GM03348 (cell line): ENCODE results near the gene TRIM31.
A peak's percentile ranks its signal among the peaks of the same experiment; 100 is the strongest.

Experiments
- DNase-seq: peaks from one replicate; pipeline ENCODE4 v3.0.0; 2012; ENCODE audit warnings: low spot score

TRIM31 gene

DNA sequence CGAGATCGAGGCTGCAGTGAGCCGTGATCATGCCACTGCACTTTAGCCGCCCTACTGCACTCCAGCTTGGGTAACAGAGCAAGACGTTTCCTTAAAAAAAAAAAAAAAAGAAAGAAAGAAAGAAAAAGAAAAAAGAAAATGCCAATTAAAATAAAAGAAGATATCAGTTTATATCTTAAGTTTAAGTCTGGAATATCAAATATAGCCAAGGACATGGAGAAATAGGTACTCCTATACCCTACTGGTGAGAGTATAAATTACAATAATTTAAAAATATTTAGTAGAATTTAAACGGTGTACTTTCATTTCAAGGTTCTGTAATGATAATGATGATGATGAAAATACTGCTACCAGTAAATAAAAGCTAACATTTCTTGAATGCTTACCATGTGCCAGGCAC is 3.8 kb upstream of the TRIM31 start:
- no peak for DNase-seq

DNA sequence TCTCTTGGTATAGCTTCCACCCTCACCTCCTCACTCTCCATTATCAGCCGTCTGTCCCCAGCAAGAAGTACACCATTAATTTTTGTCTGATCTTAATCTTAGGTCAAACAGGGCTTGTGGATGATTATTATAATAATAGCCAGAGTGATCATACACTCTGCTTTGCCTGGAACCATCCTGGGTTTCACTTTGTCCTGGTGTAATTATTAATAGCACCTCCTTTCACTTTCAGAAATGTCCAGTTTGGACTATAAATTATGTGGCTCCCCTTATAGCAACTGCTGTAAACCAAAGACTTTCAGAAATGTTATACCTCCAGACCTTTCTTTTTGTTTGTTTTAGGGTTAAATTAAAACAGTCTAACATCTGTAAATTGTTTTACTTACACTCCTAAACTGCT is 951 bp upstream of the TRIM31 start:
- no peak for DNase-seq

DNA sequence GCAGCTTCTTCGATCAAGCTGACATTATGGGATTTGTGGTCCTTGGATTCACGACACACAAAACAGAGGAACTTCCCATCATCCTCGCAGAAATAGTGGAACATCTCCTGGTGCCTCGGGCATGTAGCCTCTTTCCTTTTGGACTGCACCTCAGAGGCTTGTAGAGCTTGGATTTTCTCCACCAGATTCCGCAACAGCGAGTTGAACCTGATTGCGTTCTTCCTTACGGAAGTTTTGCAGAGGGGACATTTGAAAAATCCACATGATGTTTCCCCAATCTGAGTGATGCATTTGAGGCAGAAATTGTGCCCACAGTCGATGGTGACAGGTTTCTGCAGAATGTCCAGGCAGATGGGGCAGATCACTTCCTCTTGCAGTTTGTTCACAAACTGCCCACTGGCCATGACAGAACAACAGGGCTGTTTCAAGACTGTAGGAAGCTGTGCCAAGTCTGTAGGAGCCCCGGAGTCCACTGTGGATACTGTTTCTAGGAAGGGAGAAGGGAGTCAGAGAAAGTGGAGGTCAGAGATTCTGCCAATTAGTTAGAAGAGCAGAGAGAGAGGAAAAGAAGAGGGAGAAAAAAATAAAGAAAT is 392 bp downstream of the TRIM31 start:
- DNase-seq, result no peak

DNA sequence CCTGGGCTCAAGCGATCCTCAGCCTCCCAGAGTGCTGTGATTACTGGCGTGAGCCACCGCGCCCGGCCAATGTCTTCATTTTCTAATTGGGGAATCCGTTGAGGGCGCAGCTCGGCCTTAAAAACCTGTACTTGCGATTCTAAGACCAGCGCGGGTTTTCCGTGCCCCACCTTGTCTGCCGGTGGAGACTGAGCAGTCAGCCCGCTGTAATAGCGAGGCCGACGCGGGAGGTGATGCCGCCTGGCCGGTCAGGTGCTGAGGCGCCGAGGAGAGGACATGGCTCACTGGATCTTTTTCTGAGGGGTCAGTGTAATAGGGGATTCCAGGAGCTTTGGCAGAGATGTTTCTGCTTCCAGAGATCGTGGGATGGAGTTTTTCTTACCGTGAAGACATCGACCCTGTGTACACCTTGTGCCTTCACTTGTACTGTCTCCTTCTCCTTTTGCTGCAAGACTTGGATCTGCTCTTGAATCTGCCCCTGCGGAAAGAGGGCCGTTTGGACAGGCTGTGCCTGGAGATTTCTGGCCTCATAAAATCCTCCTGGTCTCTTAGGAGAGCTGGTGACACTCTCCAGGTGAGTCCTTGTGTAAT is 1.5 kb downstream of the TRIM31 start:
- DNase-seq, result no peak

DNA sequence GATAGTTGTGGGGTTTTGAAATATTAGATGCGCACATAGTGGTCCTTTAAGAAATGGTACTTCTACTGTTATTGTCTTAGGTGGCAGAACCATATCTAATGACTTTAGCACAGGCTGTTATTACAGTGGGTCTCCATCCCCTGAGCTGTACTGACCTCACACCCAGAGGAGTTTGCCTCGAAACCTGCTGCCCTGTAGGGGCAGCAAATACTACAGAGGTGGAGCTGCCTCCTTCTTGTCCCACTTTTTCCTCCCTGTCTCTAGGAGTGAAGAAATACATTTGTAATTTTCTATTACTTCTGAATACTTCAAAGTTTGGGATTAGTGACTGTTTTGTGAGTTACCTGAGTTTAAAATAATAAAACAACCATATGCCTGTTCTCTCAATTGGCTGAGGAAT is 8.2 kb downstream of the TRIM31 start:
- no peak for DNase-seq

DNA sequence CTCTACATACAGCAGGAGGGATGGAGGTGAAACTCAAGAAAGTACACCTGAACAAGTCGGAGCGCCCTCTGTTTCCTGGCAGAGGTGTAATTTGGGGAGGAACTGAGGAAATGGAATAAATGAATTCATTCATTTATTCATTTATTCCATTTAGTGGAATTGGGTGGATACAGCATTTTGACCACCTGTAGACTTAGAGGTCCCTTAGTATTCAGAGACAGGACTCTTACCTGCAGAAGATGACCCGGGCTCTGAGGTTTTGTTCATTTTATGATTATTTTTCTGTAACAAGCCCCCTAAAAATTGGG is 9.1 kb downstream of the TRIM31 start:
- no peak for DNase-seq

DNA sequence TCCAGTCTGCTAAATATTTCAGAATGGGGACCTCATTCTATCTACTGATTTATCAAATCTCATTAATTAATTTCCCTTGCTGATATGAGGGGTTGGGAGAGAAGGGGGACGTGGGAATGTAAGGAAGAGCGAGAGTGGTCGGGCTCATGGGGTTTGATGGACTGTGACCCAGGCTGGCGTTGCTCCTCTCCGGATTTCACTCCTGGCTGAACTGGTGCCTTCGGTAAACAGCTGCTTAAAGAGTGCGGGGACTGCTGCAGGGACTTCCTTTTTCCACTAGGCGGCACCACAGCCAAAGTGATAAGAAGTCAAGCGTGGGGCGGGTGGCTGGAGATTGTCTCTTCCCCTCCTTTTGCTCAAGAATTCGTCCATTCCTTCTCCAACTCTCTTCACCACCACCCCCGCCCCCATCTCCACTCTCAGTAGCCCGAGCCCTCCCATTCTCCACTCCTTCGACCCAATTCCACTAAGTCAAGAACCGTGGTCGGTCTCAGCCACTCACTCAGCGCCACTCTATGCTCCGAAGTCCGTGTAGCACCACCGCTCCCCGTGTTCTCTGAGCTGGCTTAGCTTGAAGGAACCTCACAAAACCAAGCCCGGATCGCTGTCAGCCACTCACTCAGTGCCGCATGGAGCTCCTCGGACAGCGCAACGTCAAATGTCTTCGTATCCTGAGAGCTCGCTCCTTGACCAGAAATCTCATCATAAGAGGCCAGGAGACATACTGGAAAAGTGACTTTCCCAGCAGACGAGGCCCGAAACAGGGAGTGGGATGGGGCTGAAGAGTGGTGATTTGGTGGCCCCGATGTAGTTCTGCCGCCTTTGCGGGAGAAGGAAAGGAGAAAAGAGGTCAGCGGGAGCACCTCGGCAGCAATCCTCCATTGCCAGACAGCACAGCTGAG is 9.7 kb downstream of the TRIM31 start:
- DNase-seq, result peak; percentile 90

DNA sequence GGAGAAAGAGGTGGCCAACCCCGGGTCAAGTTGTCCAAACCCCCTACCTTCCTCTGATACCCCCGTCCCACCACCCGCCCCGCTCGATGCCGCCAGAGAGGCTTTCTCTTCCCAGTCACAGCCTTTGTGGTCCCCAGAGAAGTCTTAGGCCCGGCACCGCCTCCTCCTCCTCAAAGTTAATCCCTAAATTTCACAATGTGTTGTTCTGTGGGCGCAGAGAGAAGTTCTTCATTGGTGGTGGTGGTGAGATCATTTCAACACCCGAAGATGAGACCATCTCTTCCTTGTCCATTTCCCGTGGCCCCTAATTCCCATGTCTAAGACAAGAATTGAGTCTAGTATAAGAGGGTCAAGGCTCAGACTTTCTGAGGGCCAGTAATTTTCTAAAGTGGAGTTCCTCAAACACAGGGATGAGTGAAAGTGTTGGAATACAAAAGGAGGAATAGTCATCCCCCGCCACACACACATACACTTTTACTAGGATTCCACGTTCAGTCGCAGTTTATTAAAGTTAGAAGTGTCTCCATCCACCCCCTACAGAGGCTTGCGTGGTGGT is 10.4 kb downstream of the TRIM31 start:
- DNase-seq, result peak; percentile 63

DNA sequence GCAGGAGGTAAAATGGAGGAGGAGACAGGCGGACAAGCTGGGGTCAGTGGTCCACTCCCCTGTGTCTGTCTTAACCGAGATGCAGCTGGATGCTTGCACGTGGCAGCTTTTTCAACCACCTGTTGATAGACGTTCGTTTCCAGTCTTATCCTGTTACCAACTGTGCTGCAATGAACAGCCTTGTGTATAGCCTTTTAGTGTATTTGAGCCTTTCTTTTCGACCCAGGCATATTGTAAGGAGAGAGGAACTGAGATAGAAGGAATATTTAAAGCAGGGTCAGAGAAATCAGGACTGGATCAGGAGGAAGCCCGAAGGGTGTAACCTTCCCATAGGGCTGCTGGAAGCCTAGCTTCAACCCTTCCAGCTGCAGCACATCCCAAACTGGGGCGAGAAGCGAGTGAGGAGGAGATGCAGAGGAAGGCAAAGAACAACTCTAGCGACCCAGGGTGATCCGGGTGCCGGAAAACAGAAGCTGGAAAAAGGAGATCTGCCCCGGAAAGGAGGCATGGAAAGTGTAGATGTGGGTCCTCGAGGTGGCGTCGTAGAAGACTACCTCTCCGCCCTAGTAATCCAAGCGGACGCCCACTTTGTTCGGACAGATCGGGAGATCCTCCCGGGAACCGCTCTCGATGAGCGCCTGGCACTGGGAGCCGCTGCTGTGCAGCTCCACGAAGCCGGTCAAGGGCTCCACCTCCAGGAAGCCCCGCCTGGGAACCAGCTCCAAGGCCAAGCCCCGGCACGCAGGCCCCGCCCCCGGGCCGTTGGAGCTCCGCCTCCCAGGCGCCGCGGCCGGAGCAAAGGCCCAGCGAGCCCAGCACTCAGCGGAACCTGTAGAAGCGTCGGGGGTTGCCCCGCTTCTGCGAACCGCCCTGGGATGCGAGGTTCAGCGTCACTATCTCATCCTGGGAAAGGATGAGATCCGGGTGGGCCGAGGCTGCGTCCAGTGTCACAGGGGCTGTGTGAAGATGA is 11.2 kb downstream of the TRIM31 start:
- DNase-seq, result peak; percentile 96

DNA sequence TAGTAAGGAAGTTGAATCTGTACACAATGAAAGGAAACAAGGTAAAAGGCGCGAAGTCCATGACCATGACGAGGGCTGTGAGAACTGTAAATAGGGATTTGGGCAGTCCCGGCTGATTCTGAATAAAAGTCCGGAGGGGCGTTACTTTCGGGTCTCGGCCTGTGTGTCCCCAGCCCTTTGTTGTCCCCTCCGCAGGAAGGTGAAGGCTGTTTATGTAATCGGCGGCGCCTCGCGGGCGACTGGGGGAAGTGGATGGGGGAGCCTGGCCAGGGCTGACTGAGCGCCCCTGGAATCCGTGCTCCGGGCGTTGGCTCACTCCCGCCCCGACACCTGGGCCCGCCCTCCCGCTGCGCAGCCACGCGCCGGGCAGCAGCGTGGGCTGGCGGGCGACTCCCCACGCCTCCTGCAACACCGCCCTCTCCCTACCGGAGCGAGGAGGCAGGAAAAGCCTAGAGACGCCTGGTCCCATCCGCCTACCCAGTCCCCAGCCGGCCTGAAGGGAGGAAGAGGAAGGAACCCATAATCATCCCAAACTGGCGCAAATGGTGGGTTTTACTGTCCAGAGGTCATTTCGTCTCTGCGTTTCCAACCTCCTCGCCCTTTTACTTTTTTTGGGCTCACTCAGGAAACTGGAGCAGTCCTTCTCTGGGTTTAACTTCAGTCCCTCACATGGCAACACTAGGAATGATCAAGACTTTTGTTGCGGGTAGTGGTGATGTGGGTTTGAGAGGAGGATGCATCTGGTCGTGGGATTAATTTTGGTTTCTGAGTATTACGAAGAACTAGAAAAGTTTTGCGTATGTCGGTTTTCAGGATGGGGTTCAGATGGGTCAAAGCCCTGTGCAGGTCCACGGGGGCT is 12.1 kb downstream of the TRIM31 start:
- DNase-seq, result peak; percentile 42

DNA sequence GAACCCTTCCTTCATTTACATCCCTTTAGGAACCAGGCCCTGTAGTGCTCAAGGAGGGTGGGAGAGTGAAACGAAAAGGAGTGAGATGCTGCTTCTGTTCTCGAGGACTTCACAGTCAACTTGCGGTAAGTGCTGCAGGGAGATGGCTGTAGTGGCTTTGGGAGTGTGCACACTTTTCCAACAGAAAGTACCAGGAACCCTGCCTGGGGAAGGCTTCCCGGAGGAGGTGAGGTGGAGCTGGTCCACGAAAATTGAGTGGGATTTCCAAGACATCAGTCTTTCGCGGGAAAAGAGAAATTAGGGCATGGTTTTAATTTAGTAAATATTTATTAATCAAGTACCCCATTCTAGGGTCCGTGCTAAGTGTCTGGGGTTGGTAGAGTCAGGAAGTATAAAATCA is 12.7 kb downstream of the TRIM31 start:
- no peak for DNase-seq

DNA sequence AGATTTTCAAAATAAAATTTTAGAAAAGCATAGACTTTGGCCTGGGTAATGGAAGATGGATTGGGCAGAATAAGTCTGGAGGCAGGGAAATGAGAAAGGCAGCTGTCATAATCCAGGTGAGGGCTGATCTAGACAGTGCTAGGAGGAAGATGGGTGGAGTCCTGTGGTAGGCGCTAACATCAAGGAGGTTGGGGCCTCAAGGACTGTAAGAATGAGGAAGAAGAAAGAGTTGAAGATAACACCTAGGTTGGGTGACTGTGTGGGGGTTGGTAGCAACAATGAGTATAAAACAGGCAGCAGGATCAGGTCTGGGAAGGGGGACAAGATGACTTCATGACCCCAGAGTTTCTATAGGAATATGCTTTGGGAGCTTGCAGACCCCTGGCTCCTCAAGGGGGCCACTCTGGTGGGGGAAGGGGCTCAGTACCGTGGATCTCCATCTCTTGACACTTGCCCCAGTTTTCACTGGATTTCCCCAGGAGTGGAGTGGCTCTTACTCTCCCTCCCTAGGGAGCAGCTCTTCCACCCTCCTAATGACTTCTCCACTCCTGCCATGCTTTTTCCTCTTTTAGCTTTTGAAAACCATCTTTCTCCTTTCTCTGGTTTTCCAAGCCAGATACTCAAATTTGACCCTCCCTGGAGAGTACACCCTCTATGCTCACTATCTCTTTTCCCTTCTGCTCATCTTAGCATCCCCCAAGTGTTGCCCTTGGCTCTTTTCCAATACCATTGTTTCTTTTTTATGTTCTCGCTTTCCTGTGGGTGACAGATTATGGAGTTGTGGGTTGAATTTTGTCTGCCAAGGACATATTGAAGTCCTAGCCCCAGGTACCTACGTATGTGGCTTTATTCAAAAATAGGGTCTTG is 14.8 kb downstream of the TRIM31 start:
- no peak for DNase-seq

DNA sequence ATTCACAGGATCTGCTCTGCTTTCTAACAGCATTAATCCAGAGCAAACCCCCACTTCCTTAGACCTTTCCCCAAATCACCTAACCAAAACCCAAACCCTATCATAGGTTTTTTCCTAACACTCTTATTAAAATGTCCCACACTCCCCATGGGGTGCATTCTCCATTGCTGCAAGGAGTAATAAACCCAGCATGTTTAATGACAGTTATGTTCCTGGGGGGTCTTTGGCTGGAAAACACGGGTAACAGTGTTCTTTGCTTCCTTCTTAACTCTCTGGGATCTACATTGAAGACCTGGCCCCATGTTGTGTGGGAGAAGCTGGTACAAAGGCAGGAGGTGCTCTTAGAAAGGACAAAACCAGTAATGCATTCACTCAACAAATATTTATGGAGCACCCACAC is 16.1 kb downstream of the TRIM31 start:
- DNase-seq, result no peak

DNA sequence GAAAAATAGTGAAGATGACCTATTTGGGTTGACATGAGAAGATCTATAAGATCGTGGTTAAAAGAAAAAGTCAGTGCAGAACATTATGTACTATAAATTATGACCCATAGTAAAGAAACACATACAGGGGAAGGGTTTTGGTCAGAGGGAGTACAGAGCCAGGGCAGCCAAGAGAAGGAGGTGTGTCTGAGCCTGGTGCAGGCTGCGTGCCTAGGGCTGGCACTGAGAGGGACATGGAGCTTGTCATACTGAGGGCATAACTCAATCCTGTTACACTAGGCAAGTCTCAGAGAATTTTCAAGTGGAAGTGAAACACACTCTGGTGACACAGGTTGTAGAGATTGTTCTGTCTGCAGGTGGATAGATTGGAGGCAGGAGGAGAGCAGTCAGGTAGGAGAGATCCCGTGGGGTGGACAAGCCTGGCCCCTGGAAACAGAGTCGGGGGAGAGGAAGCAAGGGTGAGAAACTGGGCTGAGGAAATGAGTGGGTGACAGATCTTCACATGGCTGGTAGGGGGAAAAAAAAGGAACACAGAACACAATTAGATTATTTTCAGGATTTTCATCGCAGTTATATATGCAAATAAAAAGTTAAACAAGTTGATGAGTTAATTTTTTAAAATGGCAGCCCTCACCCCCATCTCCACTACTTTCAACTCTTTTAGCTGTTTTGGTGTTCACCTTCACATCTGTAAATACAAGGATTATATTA is 18.8 kb downstream of the TRIM31 start:
- DNase-seq, result no peak

DNA sequence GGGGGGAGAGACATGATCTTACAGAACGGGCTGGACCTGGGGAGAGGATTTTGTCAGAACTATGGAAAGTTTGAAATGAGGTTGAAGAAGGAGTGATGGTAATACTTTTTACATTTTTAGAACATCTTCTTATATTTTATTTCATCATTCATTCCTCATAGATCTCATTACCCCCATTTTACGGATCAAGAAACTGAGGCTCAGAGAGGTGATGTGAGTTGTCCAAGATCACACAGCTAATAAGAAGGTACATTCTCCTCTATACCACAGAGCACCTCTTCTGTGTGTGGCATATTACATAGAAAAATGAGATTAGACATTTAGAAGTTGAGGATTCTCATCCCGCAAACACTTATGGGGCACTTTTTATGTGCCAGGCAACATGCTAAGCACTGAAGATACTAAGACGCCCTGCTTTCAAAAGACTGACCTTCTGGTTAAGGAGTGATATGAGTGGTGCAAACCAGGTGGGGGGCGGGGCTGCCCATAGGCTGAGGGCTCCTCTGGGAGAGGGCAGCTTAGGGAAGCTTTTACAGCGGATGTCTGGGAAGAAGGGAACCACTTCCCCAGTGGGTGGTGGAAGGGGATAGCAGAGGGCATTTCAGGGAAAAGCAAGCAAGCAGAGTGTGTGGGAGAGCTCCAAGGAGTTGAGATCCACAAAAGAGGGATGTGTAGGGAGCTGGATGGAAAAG is 19.9 kb downstream of the TRIM31 start:
- no peak for DNase-seq

DNA sequence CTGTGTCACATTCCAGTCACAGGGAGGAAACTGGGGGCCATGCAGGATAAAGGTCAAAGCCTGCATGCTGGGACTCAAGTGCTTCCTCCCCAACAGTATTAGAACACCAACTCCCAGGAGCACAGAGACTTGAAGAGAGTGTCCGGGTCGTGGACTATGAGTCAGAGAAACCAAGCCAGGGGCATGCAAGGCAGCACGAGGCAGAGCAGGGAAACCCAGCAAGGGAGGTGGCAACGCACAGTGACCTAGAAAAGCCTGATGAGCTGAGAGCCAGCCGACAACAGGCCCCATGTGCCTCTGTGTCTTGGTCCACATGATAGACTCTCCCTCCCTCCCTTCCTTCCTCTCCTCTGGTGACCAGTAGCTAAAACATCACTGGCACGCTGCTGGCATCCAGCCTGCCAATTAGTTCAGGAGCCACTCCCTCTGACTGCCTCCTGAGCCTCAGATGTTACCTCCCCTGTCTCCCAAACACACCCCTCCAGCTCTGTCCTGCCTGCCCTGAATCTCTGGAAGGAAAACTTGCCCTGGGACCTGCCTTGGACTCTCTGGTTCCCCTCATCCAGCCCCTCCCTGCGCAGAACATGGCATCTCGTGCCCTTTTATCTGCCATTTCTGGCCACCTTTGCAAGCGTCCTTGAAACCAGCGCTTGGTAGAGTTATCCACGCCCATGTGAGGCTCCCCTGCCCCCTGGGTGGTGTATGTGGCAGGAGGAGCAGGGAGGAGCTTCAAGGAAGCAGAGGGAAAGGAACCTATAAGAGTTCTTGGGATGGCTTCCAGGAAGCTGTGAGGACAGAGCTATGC is 21.1 kb downstream of the TRIM31 start:
- peak; percentile 71 for DNase-seq

DNA sequence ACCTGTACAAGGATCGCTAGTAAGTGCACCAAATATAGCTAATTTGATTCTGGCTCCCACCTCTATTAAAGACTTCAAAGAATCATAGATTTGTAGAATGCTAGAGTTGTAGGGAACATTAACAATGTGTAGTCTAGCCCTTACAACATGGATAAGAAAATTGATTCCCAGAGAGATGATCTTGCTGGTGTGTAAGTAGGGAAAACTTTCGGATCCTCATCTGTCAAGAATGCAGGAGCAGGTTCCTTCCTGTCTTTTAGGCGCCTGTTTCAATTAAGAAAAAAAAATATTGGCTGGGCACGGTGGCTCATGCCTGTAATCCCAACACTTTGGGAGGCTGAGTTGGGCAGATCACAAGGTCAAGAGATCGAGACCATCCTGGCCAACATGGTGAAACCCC is 25.0 kb downstream of the TRIM31 start:
- no peak for DNase-seq

DNA sequence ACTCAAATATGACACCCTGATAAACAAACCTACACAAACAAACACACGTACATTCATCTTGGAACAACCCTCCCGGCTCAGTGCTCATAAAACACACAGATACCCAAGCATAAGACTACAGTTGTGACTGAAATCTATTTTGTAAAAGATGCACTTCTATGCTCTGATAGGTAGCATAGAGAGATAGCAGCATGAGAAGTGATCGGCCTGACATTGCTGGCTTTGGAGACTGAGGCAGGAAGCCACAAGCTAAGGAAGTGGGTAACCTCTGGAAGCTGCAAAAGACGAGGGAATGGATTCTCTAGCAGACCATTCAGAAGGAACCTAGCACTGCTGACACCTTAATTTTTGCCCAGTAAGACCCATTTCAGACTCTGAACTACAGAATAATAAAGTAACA is 35.7 kb downstream of the TRIM31 start:
- no peak for DNase-seq
